Brain microvascular endothelial cell (primary cell): Measurements from ENCODE around the gene MSI2.

ENCODE experiments used
- DNase-seq: peaks from one replicate; pipeline ENCODE4 v3.0.0-alpha.2; 2020
- H3K27ac ChIP-seq: fragments of 250-450 bp; sonication (Bioruptor Pico); 2 replicates; pipeline ENCODE4 v1.5.1; 2020; ENCODE audit warnings: mild to moderate bottlenecking, moderate library complexity
- H3K27me3 ChIP-seq: fragments of 250-450 bp; sonication (Bioruptor Pico); replicated peaks from 2 replicates; pipeline ENCODE4 v1.5.1; 2020; ENCODE audit warnings: mild to moderate bottlenecking
- H3K36me3 ChIP-seq: fragments of 250-450 bp; sonication (Bioruptor Pico); replicated peaks from 2 replicates; pipeline ENCODE4 v1.5.1; 2020; ENCODE audit warnings: mild to moderate bottlenecking
- H3K4me3 ChIP-seq: 2 replicates; pipeline ENCODE4 v1.5.1; 2011; ENCODE audit warnings: low read depth, mild to moderate bottlenecking, control low read depth, low read length, moderate library complexity
- in situ Hi-C: cut with HindIII; loops from 2 replicates; pipeline ENCODE4 v1.10.0; 2017; ENCODE audit warnings: low sequenced_read_pairs, low pct_ligation_motif_present
- TF ChIP-seq, protein P1 (sequence below): IDR thresholded peaks from 2 replicates; pipeline ENCODE4 v1.5.1; 2011; ENCODE audit warnings: low read depth, mild to moderate bottlenecking, moderate library complexity, low read length, control low read depth, inconsistent platforms; ENCODE audit errors: missing control alignments

Gene MSI2

DNA sequence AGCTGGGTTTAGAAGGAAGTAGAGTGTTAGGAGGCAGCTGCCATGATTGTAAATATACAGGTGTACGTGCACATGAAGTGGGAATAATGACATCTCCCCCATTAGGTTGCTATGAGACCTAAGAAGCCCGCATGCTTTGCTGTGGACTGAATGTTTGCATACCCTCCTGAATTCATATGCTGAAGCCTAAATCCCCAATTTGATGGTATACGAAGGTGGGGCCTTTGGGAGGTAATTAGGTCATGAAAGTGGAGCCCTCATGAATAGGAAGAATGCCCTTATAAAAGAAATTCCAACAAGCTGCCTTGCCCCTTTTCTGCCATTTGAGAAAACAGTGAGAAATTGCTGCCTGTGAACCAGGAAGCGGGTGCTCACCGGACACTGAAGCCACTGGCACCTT, 444.8 kb downstream of the MSI2 start:
- Histone ChIP-seq H3K4me3 (no peak overlapping the region), H3K27me3 (no peaks in the 10 kb centered on the region), H3K27ac (no peak overlapping the region), H3K36me3 (no peaks in the 10 kb centered on the region)
- no peak for DNase-seq
- TF ChIP-seq, protein P1, sequence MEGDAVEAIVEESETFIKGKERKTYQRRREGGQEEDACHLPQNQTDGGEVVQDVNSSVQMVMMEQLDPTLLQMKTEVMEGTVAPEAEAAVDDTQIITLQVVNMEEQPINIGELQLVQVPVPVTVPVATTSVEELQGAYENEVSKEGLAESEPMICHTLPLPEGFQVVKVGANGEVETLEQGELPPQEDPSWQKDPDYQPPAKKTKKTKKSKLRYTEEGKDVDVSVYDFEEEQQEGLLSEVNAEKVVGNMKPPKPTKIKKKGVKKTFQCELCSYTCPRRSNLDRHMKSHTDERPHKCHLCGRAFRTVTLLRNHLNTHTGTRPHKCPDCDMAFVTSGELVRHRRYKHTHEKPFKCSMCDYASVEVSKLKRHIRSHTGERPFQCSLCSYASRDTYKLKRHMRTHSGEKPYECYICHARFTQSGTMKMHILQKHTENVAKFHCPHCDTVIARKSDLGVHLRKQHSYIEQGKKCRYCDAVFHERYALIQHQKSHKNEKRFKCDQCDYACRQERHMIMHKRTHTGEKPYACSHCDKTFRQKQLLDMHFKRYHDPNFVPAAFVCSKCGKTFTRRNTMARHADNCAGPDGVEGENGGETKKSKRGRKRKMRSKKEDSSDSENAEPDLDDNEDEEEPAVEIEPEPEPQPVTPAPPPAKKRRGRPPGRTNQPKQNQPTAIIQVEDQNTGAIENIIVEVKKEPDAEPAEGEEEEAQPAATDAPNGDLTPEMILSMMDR, result no peak
- in situ Hi-C loops, result no loop called here

DNA sequence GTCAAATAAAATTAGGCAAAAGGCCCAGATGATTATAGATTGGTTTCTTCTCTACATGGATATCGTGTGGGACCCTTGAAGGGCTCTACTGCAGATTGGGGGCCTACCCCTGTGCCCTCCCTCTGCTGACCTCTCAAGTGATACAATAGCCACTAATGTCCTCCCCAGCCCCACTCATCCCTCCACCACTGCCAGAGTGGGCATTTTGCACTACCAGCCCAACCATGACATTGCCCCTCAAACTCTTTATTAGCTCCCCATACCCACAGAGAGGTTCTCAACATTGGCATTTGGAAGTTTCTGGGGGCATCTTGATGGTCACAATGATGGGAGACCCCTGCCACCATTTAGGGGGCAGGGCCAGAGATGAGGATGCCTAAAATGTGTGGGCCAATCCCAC, 446.9 kb downstream of the MSI2 start:
- Histone ChIP-seq H3K36me3 (no peaks in the 10 kb centered on the region), H3K4me3 (no peak overlapping the region), H3K27ac (no peak overlapping the region), H3K27me3 (no peaks in the 10 kb centered on the region)
- TF ChIP-seq, protein P1, result no peak
- in situ Hi-C loops, result no loop called here
- no peak for DNase-seq

DNA sequence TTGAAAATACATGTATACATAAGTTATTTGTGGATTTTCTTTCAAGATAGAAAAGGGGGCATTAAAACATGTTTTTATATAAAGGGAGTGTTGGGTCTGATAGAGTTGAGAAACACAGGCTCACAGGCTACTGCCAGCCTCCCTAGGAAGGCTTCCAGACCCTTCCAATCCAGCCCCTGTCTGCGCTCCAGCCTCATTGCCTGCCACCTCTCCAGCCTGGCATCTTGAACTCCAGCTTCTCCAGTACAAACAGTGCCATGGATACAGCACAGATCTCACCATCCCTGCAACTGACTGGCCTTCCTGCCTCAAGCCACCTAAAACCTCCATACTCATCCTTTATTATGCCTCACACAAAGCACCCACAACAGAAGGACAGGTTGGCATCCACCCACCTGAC, 448.1 kb downstream of the MSI2 start:
- in situ Hi-C loops, result no loop called here
- TF ChIP-seq, protein P1, result no peak
- Histone ChIP-seq H3K27ac (no peak overlapping the region), H3K4me3 (no peak overlapping the region), H3K36me3 (no peaks in the 10 kb centered on the region), H3K27me3 (no peaks in the 10 kb centered on the region)
- no peak for DNase-seq

DNA sequence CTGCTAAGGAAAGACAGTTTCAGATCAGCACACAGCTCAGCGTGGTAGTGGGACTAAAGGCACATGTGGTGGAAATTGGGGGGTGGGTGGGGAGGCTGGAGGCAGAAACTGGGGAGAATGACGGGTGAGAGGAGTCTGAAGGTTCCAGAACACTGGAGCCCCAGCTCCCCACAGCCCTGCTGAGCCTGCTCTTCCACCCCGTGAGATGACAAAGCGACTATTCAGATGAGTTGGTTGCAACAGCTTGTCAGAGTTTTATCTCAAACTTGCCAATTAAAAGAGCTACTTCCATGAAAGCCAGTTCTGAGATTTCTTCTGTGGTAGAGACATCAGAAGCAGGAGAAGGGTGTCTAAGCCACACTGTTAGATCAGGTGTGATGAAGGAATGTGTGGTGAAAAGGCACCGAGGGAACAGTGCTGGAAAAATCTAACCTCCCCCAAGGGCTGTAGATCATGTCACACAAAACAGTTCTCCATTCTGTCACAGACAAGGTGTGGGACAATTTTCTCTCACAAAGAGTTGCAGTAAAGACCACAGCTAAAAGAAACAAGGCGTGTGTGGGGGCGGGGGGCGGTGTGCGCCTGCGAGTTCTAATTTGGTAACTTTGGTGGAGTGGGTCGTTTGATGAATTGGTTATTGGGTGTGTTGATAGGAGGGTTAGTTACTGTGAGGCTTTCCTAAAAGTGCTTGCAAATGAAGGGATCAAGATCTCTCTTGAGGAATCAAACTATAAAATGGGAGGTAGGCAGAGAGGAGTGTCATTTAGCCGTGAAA, 449.8 kb downstream of the MSI2 start:
- no peak for DNase-seq
- TF ChIP-seq, protein P1, result no peak
- in situ Hi-C loops, result no loop called here
- Histone ChIP-seq H3K27me3 (no peaks in the 10 kb centered on the region), H3K4me3 (no peak overlapping the region), H3K27ac (no peak overlapping the region), H3K36me3 (no peaks in the 10 kb centered on the region)

DNA sequence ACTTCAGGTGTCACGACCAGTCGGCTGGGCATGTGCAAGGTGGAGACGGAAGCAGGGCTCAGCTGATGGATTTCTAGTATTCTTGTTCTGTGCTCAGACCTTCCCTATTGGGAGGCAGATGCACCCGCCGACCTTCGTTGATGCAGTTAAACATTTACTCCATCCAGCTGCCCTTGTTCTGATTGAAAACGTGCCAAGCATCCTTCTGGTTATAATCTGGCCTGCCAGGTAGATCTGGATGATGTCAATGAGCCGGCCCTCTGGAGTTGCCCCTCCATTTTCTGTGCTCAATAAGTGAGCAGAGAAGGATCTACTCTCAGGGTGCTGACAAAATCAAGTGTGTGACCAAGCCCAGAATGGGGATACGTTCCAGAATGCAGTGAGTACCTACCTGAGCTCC, 450.4 kb downstream of the MSI2 start:
- Histone ChIP-seq H3K27ac (no peak overlapping the region), H3K27me3 (no peaks in the 10 kb centered on the region), H3K36me3 (no peaks in the 10 kb centered on the region), H3K4me3 (no peak overlapping the region)
- DNase-seq, result no peak
- in situ Hi-C loops, result no loop called here
- TF ChIP-seq, protein P1, result no peak

DNA sequence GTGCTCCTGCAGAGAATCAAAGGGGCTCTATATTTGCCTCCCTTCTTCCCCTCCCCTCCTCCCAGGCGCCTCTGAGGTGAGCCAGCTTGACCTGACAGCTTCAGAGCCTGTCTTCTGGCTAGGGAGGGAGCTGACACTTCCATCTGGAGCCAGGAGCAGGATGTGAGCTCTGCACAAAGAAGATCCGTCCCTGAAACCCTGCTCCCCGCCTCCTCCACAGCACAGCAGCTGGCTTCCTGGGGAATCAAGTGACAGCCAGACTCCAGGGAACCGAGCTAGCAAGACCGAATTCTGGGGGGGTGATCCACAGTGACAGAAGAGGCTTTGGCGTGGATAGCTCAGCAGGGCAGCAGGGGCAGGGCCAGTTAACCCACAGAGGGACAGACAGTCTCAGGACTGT, 451.6 kb downstream of the MSI2 start:
- H3K4me3 ChIP-seq, result no peak overlapping the region
- in situ Hi-C loops, result no loop called here
- TF ChIP-seq, protein P1, result no peak
- H3K36me3 ChIP-seq, result no peaks in the 10 kb centered on the region
- H3K27me3 ChIP-seq, result no peaks in the 10 kb centered on the region
- DNase-seq, result no peak
- H3K27ac ChIP-seq, result no peak overlapping the region
